Neural progenitor cell (in vitro differentiated cells): ENCODE measurements around the gene TXNDC11. TPM values are rescaled to one million over a fixed set of nuclear protein-coding genes. Genes with fewer than 3 reads are reported as not detected.
"Not testable (repeated sequence)": the region's sequence is repeated elsewhere in the genome, so short reads cannot be mapped to it uniquely, and the experiment has no call there.

Experiments
- DNase-seq: peaks from one replicate; pipeline ENCODE4 v3.0.0-alpha.2; 2016; ENCODE audit warnings: low spot score
- H2AFZ ChIP-seq: fragments of 200-600 bp; sonication (generic); replicated peaks from 2 replicates; pipeline ENCODE4 v1.6.1; 2016; ENCODE audit warnings: antibody characterized with exemption
- H3F3A ChIP-seq: fragments of 200-600 bp; sonication (generic); 2 replicates; pipeline ENCODE4 v1.6.1; 2016; ENCODE audit warnings: antibody characterized with exemption, low read depth
- H3K27ac ChIP-seq: fragments of 200-600 bp; sonication (generic); 2 replicates; pipeline ENCODE4 v1.5.1; 2016; ENCODE audit warnings: mild to moderate bottlenecking
- H3K27me3 ChIP-seq: fragments of 200-600 bp; sonication (generic); 2 replicates; pipeline ENCODE4 v1.6.1; 2016; ENCODE audit warnings: mild to moderate bottlenecking, moderate library complexity
- H3K36me3 ChIP-seq: fragments of 200-600 bp; sonication (generic); 2 replicates; pipeline ENCODE4 v1.5.1; 2016
- H3K4me1 ChIP-seq: fragments of 200-600 bp; sonication (generic); 2 replicates; pipeline ENCODE4 v1.6.1; 2016; ENCODE audit warnings: mixed run types
- H3K4me2 ChIP-seq: fragments of 200-600 bp; sonication (generic); 2 replicates; pipeline ENCODE4 v1.6.1; 2016
- H3K4me3 ChIP-seq: fragments of 200-600 bp; sonication (generic); 2 replicates; pipeline ENCODE4 v1.5.1; 2016
- H3K79me2 ChIP-seq: fragments of 200-600 bp; sonication (generic); 2 replicates; pipeline ENCODE4 v1.6.1; 2016; ENCODE audit warnings: low read depth
- H3K9ac ChIP-seq: fragments of 200-600 bp; sonication (generic); 2 replicates; pipeline ENCODE4 v1.6.1; 2016
- H3K9me3 ChIP-seq: fragments of 200-600 bp; sonication (generic); 2 replicates; pipeline ENCODE4 v1.5.1; 2016; ENCODE audit warnings: low read depth
- H4K20me1 ChIP-seq: fragments of 200-600 bp; sonication (generic); 2 replicates; pipeline ENCODE4 v1.6.1; 2016; ENCODE audit warnings: low read depth
- H3K27ac Mint-ChIP-seq: 3 replicates; pipeline ENCODE4 v1.8.0; 2021; ENCODE audit warnings: mixed read lengths
- H3K27me3 Mint-ChIP-seq: 2 replicates; pipeline ENCODE4 v1.8.0; 2022; ENCODE audit warnings: low read depth, mild to moderate bottlenecking, inconsistent platforms, moderate library complexity, mixed read lengths; ENCODE audit not compliant: insufficient read depth
- H3K36me3 Mint-ChIP-seq: 3 replicates; pipeline ENCODE4 v1.8.0; 2021; ENCODE audit warnings: mixed read lengths
- H3K4me1 Mint-ChIP-seq: 3 replicates; pipeline ENCODE4 v1.8.0; 2021; ENCODE audit warnings: mixed read lengths
- H3K4me3 Mint-ChIP-seq: 3 replicates; pipeline ENCODE4 v1.8.0; 2021; ENCODE audit warnings: mild to moderate bottlenecking, moderate library complexity, mixed read lengths
- H3K9me3 Mint-ChIP-seq: 3 replicates; pipeline ENCODE4 v1.8.0; 2020; ENCODE audit warnings: mixed read lengths
- CTCF ChIP-seq: fragments of 200-600 bp; sonication (generic); IDR thresholded peaks from 2 replicates; pipeline ENCODE4 v1.5.1; 2017; ENCODE audit warnings: antibody characterized with exemption, mild to moderate bottlenecking
- EZH2 ChIP-seq: fragments of 200-600 bp; sonication (generic); IDR thresholded peaks from 2 replicates; pipeline ENCODE4 v1.6.1; 2017; ENCODE audit warnings: antibody characterized with exemption, mild to moderate bottlenecking, moderate library complexity
- EZH2phosphoT487 ChIP-seq: fragments of 200-600 bp; sonication (generic); IDR thresholded peaks from 2 replicates; pipeline ENCODE4 v1.6.1; 2017; ENCODE audit warnings: antibody characterized with exemption
- total RNA-seq: library from RNA; depleted of rRNA; stranded (reverse); fragments of >200 nt; gene quantifications from 2 replicates; pipeline ENCODE4 v1.2.3, GENCODE V29; 2015; ENCODE audit warnings: low replicate concordance

Gene TXNDC11
- total RNA-seq, 1 donor from 2014 or later, result 7.4 TPM

- not testable (repeated sequence) for H3K9ac ChIP-seq, H3K27me3 ChIP-seq, DNase-seq, H3K4me1 Mint-ChIP-seq, H3K9me3 Mint-ChIP-seq, H3K4me2 ChIP-seq, H3K4me3 Mint-ChIP-seq, H3K36me3 Mint-ChIP-seq, H3K9me3 ChIP-seq, H2AFZ ChIP-seq, H3K27me3 Mint-ChIP-seq, H3K27ac ChIP-seq, H3K27ac Mint-ChIP-seq, H3K4me3 ChIP-seq, H3F3A ChIP-seq, H3K36me3 ChIP-seq, H3K4me1 ChIP-seq
- peaks cover 97% of the 10 kb centered on the region for H3K79me2 ChIP-seq
- peaks cover 61% of the 10 kb centered on the region for H4K20me1 ChIP-seq
Measured at GRCh38 chr16:11784381-11784780, 41.7 kb upstream of the TXNDC11 start.

- TF ChIP-seq EZH2phosphoT487, result no peak
- no peak for TF ChIP-seq EZH2
- TF ChIP-seq CTCF, result no peak
- Histone ChIP-seq H3K27me3 (no peaks in the 10 kb centered on the region), H3K9ac (no peak overlapping the region), H3K9me3 (no peaks in the 10 kb centered on the region), H3F3A (no peaks in the 10 kb centered on the region), H2AFZ (no peak overlapping the region), H3K79me2 (peaks cover 96% of the 10 kb centered on the region), H3K4me2 (no peak overlapping the region), H3K4me3 (no peak overlapping the region), H3K36me3 (no peaks in the 10 kb centered on the region), H3K4me1 (no peaks in the 10 kb centered on the region), H3K27ac (no peak overlapping the region), H4K20me1 (peaks cover 58% of the 10 kb centered on the region)
- Mint-ChIP-seq H3K4me1 (peaks cover 10% of the 10 kb centered on the region), H3K9me3 (no peaks in the 10 kb centered on the region), H3K27me3 (no peaks in the 10 kb centered on the region), H3K36me3 (peaks cover 4% of the 10 kb centered on the region), H3K27ac (no peak overlapping the region), H3K4me3 (no peak overlapping the region)
- no peak for DNase-seq
Measured at GRCh38 chr16:11784038-11784369, 41.3 kb upstream of the TXNDC11 start.

GRCh38 chr16:11783319-11784037 is 40.8 kb upstream of the TXNDC11 start:
- H3K9me3 Mint-ChIP-seq, result no peaks in the 10 kb centered on the region
- H3K4me1 ChIP-seq, result no peaks in the 10 kb centered on the region
- no peak overlapping the region for H2AFZ ChIP-seq
- H3F3A ChIP-seq, result no peaks in the 10 kb centered on the region
- no peak overlapping the region for H3K4me2 ChIP-seq
- no peaks in the 10 kb centered on the region for H3K9me3 ChIP-seq
- no peak overlapping the region for H3K9ac ChIP-seq
- H3K4me3 Mint-ChIP-seq, result no peak overlapping the region
- H3K4me3 ChIP-seq, result no peak overlapping the region
- H3K27ac Mint-ChIP-seq, result no peak overlapping the region
- no peak overlapping the region for H3K27ac ChIP-seq
- TF ChIP-seq EZH2, result no peak
- no peak for TF ChIP-seq CTCF
- no peak for TF ChIP-seq EZH2phosphoT487
- no peaks in the 10 kb centered on the region for H3K36me3 ChIP-seq
- DNase-seq, result no peak
- H3K27me3 ChIP-seq, result no peaks in the 10 kb centered on the region
- H3K4me1 Mint-ChIP-seq, result peaks cover 10% of the 10 kb centered on the region
- peaks cover 90% of the 10 kb centered on the region for H3K79me2 ChIP-seq
- peaks cover 54% of the 10 kb centered on the region for H4K20me1 ChIP-seq
- peaks cover 4% of the 10 kb centered on the region for H3K36me3 Mint-ChIP-seq
- no peaks in the 10 kb centered on the region for H3K27me3 Mint-ChIP-seq

GRCh38 chr16:11781773-11782172 is 39.1 kb upstream of the TXNDC11 start:
- peak overlapping the region; percentile 42 for H3K27ac ChIP-seq
- H3K4me3 Mint-ChIP-seq, result no peak overlapping the region
- H3K36me3 Mint-ChIP-seq, result peaks cover 3% of the 10 kb centered on the region
- peaks cover 6% of the 10 kb centered on the region for H3K4me1 Mint-ChIP-seq
- H3K79me2 ChIP-seq, result peaks cover 73% of the 10 kb centered on the region
- no peak for TF ChIP-seq EZH2phosphoT487
- H3K27ac Mint-ChIP-seq, result peak overlapping the region; percentile 78
- H2AFZ ChIP-seq, result no peak overlapping the region
- H3K4me2 ChIP-seq, result no peak overlapping the region
- H3K27me3 Mint-ChIP-seq, result no peaks in the 10 kb centered on the region
- peaks cover 37% of the 10 kb centered on the region for H4K20me1 ChIP-seq
- no peaks in the 10 kb centered on the region for H3K27me3 ChIP-seq
- H3K4me1 ChIP-seq, result no peaks in the 10 kb centered on the region
- H3K9me3 ChIP-seq, result no peaks in the 10 kb centered on the region
- peak overlapping the region; percentile 6 for H3K9ac ChIP-seq
- no peaks in the 10 kb centered on the region for H3K9me3 Mint-ChIP-seq
- no peak overlapping the region for H3K4me3 ChIP-seq
- peaks cover 6% of the 10 kb centered on the region for H3K36me3 ChIP-seq
- DNase-seq, result no peak
- H3F3A ChIP-seq, result no peaks in the 10 kb centered on the region
